Type B pancreatic cell (in vitro differentiated cells): Measurements from ENCODE around the gene CACNG5. TPM values are rescaled to one million over a fixed set of nuclear protein-coding genes. Genes with fewer than 3 reads are reported as not detected.

ENCODE experiments used
- DNase-seq: peaks from one replicate; pipeline ENCODE4 v3.0.0; 2021; ENCODE audit warnings: mixed read lengths; ENCODE audit not compliant: unreplicated experiment; ENCODE audit errors: extremely low spot score
- H3K27ac Mint-ChIP-seq: 2 replicates; pipeline ENCODE4 v1.8.0; 2021; ENCODE audit warnings: mild to moderate bottlenecking, mixed read lengths
- H3K27me3 Mint-ChIP-seq: 2 replicates; pipeline ENCODE4 v1.8.0; 2021; ENCODE audit warnings: mixed read lengths
- H3K36me3 Mint-ChIP-seq: 2 replicates; pipeline ENCODE4 v1.8.0; 2021; ENCODE audit warnings: mixed read lengths
- H3K4me1 Mint-ChIP-seq: one replicate; pipeline ENCODE4 v1.8.0; 2021; ENCODE audit warnings: mixed read lengths; ENCODE audit not compliant: unreplicated experiment
- H3K4me3 Mint-ChIP-seq: 2 replicates; pipeline ENCODE4 v1.8.0; 2021; ENCODE audit warnings: mild to moderate bottlenecking, mixed read lengths
- H3K9me3 Mint-ChIP-seq: 2 replicates; pipeline ENCODE4 v1.8.0; 2021; ENCODE audit warnings: mixed read lengths
- total RNA-seq: library from RNA; stranded (reverse); gene quantifications from 2 replicates; pipeline ENCODE4 v1.2.1, GENCODE V29; 2021; ENCODE audit warnings: low replicate concordance
- TF ChIP-seq, protein P1 (sequence below): fragments of 200-600 bp; sonication (generic); conservative IDR thresholded peaks from 2 replicates; pipeline ENCODE4 v1.5.0; 2021; ENCODE audit warnings: antibody characterized with exemption, mild to moderate bottlenecking

The CACNG5 gene
- total RNA-seq, 1 donor from 2014 or later, result 0.68 TPM

DNA sequence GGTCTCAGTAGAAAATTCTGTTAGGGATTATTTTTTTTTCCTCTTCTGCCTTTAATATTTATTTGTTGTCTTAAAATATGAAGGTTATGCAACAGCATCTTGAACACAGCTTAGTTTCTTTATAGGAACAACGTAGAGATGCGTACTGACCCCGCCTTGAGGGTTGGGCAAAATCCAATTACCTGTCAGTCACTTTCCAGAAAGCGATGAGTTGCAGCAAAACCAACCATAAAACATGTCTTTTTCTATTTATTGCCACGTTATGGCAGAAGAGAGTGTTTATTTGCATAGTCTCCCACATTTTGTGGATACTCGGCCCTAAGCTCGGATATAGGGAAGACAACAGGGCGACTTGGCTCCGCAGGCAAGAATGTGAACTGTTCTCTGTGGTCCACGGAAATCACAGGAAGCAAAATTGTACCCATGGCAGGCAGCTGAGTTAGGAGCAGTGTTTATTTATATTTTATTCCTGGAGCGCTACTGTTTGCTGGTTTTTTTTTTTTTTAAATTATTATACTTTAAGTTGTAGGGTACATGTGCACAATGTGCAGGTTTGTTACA lies 44.3 kb upstream of the CACNG5 start:
- DNase-seq, result no peak
- Mint-ChIP-seq H3K4me3 (no peak overlapping the region), H3K27ac (no peak overlapping the region), H3K4me1 (peaks cover 11% of the 10 kb centered on the region), H3K27me3 (no peaks in the 10 kb centered on the region), H3K36me3 (no peaks in the 10 kb centered on the region), H3K9me3 (no peaks in the 10 kb centered on the region)
- TF ChIP-seq, protein P1, sequence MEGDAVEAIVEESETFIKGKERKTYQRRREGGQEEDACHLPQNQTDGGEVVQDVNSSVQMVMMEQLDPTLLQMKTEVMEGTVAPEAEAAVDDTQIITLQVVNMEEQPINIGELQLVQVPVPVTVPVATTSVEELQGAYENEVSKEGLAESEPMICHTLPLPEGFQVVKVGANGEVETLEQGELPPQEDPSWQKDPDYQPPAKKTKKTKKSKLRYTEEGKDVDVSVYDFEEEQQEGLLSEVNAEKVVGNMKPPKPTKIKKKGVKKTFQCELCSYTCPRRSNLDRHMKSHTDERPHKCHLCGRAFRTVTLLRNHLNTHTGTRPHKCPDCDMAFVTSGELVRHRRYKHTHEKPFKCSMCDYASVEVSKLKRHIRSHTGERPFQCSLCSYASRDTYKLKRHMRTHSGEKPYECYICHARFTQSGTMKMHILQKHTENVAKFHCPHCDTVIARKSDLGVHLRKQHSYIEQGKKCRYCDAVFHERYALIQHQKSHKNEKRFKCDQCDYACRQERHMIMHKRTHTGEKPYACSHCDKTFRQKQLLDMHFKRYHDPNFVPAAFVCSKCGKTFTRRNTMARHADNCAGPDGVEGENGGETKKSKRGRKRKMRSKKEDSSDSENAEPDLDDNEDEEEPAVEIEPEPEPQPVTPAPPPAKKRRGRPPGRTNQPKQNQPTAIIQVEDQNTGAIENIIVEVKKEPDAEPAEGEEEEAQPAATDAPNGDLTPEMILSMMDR, result peak; percentile 48

GRCh38 chr17:66791347-66791746 lies 43.6 kb upstream of the CACNG5 start:
- no peaks in the 10 kb centered on the region for H3K36me3 Mint-ChIP-seq
- TF ChIP-seq, protein P1, result no peak
- no peak for DNase-seq
- H3K9me3 Mint-ChIP-seq, result no peaks in the 10 kb centered on the region
- peaks cover 11% of the 10 kb centered on the region for H3K4me1 Mint-ChIP-seq
- no peak overlapping the region for H3K4me3 Mint-ChIP-seq
- H3K27ac Mint-ChIP-seq, result no peak overlapping the region
- no peaks in the 10 kb centered on the region for H3K27me3 Mint-ChIP-seq

- H3K27ac Mint-ChIP-seq, result no peak overlapping the region
- H3K4me3 Mint-ChIP-seq, result no peak overlapping the region
- H3K36me3 Mint-ChIP-seq, result no peaks in the 10 kb centered on the region
- no peaks in the 10 kb centered on the region for H3K9me3 Mint-ChIP-seq
- DNase-seq, result no peak
- H3K27me3 Mint-ChIP-seq, result no peaks in the 10 kb centered on the region
- TF ChIP-seq, protein P1, result no peak
- peaks cover 11% of the 10 kb centered on the region for H3K4me1 Mint-ChIP-seq
Measured at GRCh38 chr17:66793814-66794213, 41.1 kb upstream of the CACNG5 start.

DNA sequence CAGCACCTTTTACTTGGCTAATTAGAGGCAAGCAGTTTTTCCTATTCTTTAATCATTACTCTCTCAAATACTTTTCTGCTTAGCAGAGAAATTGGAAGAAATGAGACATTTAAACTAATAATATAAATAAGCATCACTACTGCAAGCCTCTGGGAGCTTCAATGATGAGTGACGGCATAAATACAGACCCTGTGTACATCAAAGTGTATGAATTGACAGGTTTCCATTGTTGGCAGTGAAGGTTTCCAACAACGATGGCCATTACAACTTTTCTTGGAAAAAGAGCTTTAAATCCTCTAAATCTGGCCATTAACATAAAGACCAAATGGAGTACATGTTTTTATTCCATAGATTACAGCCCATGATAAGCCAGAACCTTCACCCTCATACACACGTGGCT lies 39.4 kb upstream of the CACNG5 start:
- Mint-ChIP-seq H3K9me3 (no peaks in the 10 kb centered on the region), H3K4me3 (no peak overlapping the region), H3K36me3 (no peaks in the 10 kb centered on the region), H3K27ac (no peak overlapping the region), H3K4me1 (peaks cover 9% of the 10 kb centered on the region), H3K27me3 (no peaks in the 10 kb centered on the region)
- TF ChIP-seq, protein P1, result no peak
- DNase-seq, result no peak

DNA sequence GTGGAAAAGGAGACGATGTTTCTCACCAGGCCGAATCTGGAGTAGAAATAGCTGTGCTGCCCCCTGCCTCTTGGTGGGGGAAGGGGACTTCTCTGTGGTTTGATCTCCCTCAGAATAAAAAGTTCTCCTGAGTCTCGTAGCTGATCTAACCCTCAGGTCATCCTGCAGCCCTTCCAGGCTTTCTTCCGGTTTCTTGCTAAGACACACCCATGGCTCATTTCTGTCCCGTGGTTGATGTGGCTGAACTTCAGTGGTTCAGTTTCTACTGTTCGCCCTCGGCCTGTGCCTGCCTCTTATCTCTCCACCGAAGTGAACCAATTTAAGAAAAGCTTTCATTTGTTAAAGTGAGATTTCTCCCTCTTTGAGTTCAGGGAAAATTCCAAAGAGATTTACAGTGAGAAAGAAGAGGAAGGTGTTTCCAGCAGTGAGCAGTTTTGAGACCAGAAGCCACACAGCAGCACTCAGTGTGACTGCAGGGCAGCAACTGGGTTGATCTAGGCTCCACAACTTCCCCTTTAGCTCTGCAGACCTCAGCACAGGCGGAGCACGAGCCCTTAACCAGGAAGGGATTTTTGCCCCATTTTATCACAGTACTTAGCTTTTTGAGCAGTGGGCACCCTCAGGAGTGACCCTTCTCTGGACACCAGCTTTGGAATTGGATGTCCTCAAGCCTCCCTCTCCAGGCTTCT lies 34.9 kb upstream of the CACNG5 start:
- TF ChIP-seq, protein P1, result no peak
- no peak for DNase-seq
- Mint-ChIP-seq H3K4me3 (no peak overlapping the region), H3K9me3 (no peaks in the 10 kb centered on the region), H3K27me3 (no peaks in the 10 kb centered on the region), H3K36me3 (no peaks in the 10 kb centered on the region), H3K4me1 (no peaks in the 10 kb centered on the region), H3K27ac (no peak overlapping the region)
